DND-41 (cell line): ENCODE data around the gene CALN1.

Experiments
- ATAC-seq: fragments of 200-7000 bp; cut with Tn5 transposase; 3 replicates; pipeline ENCODE4 v1.9.1; 2021; ENCODE audit warnings: low read depth; ENCODE audit not compliant: insufficient read depth
- DNase-seq: peaks from one replicate; pipeline ENCODE4 v3.0.0-alpha.2; 2020
- H2AFZ ChIP-seq: 2 replicates; pipeline ENCODE4 v1.6.0; 2012; ENCODE audit warnings: low read depth, low read length
- H3K27ac ChIP-seq: 2 replicates; pipeline ENCODE4 v1.5.1; 2012; ENCODE audit warnings: low read length, inconsistent platforms
- H3K27me3 ChIP-seq: fragments of 200-600 bp; sonication (generic); 2 replicates; pipeline ENCODE4 v1.6.0; 2012; ENCODE audit warnings: low read length, mild to moderate bottlenecking, inconsistent platforms; ENCODE audit not compliant: insufficient read depth, poor library complexity
- H3K36me3 ChIP-seq: 2 replicates; pipeline ENCODE4 v1.5.1; 2012; ENCODE audit warnings: low read length, inconsistent platforms; ENCODE audit not compliant: insufficient read depth
- H3K4me1 ChIP-seq: 2 replicates; pipeline ENCODE4 v1.5.1; 2012; ENCODE audit warnings: mild to moderate bottlenecking, low read length; ENCODE audit not compliant: insufficient read depth
- H3K4me2 ChIP-seq: 2 replicates; pipeline ENCODE4 v1.6.0; 2012; ENCODE audit warnings: mild to moderate bottlenecking, moderate library complexity, low read length, inconsistent platforms; ENCODE audit not compliant: insufficient read depth
- H3K4me3 ChIP-seq, 2 experiments: fragments of 200-600 bp in 1 of 2; shearing (Covaris generic) in 1 of 2; 2 replicates each; pipeline ENCODE4 v1.5.1; 2012 to 2016; ENCODE audit warnings: inconsistent platforms in 2 of 2, low read length in 2 of 2, mild to moderate bottlenecking in 2 of 2, low read depth in 1 of 2, moderate library complexity in 1 of 2
- H3K79me2 ChIP-seq: 2 replicates; pipeline ENCODE4 v1.6.0; 2012; ENCODE audit warnings: low read length, inconsistent platforms; ENCODE audit not compliant: insufficient read depth
- H3K9ac ChIP-seq: 2 replicates; pipeline ENCODE4 v1.6.0; 2012; ENCODE audit warnings: low read depth, mild to moderate bottlenecking, inconsistent platforms, low read length, moderate library complexity
- H3K9me3 ChIP-seq: 2 replicates; pipeline ENCODE4 v1.5.1; 2012; ENCODE audit warnings: low read length, moderate library complexity, mild to moderate bottlenecking, inconsistent platforms; ENCODE audit not compliant: insufficient read depth, severe bottlenecking
- H4K20me1 ChIP-seq: 2 replicates; pipeline ENCODE4 v1.6.0; 2012; ENCODE audit warnings: low read length; ENCODE audit not compliant: insufficient read depth
- CTCF ChIP-seq: IDR thresholded peaks from 2 replicates; pipeline ENCODE4 v1.5.1; 2012; ENCODE audit warnings: borderline replicate concordance, low read length, moderate library complexity, mild to moderate bottlenecking; ENCODE audit not compliant: poor library complexity, severe bottlenecking; ENCODE audit errors: extremely low read depth
- EZH2 ChIP-seq: IDR thresholded peaks from 3 replicates; pipeline ENCODE4 v1.6.1; 2012; ENCODE audit warnings: borderline replicate concordance, low read depth, mild to moderate bottlenecking, moderate library complexity, low read length, inconsistent platforms; ENCODE audit not compliant: severe bottlenecking

CALN1 gene

GRCh38 chr7:72196176-72196575 lies 216.0 kb downstream of the CALN1 start:
- no peak overlapping the region for H3K27ac ChIP-seq

GRCh38 chr7:72190919-72191318 lies 221.2 kb downstream of the CALN1 start:
- Histone ChIP-seq H3K9me3 (no peaks in the 10 kb centered on the region), H3K27ac (no peak overlapping the region), H3K9ac (no peak overlapping the region), H2AFZ (peak overlapping the region; percentile 19; the same call in 1 of the 2 replicates), H3K79me2 (no peaks in the 10 kb centered on the region), H3K36me3 (no peaks in the 10 kb centered on the region), H3K27me3 (no peaks in the 10 kb centered on the region), H3K4me2 (no peak overlapping the region), H3K4me3 (no peak overlapping the region), H3K4me1 (no peaks in the 10 kb centered on the region), H4K20me1 (no peaks in the 10 kb centered on the region)
- TF ChIP-seq CTCF (no peak), EZH2 (no peak)
- ATAC-seq (no peak), DNase-seq (no peak)

More at GRCh38 chr7:72196176-72196575, 216.0 kb downstream of the CALN1 start:
- Histone ChIP-seq H2AFZ (no peak overlapping the region), H3K79me2 (no peaks in the 10 kb centered on the region), H3K9ac (no peak overlapping the region), H3K36me3 (no peaks in the 10 kb centered on the region), H3K27me3 (no peaks in the 10 kb centered on the region), H3K4me1 (no peaks in the 10 kb centered on the region), H3K9me3 (no peaks in the 10 kb centered on the region), H3K4me3 (no peak overlapping the region), H4K20me1 (no peaks in the 10 kb centered on the region), H3K4me2 (no peak overlapping the region)
- ATAC-seq (no peak), DNase-seq (no peak)
- no peak for TF ChIP-seq CTCF
- TF ChIP-seq EZH2 = no peak

GRCh38 chr7:72190146-72190545 lies 222.0 kb downstream of the CALN1 start:
- no peaks in the 10 kb centered on the region for H3K27me3 ChIP-seq
- no peaks in the 10 kb centered on the region for H3K36me3 ChIP-seq
- no peak overlapping the region for H3K9ac ChIP-seq
- H3K4me1 ChIP-seq = no peaks in the 10 kb centered on the region
- no peak overlapping the region for H3K4me3 ChIP-seq
- no peak for TF ChIP-seq EZH2
- TF ChIP-seq CTCF = no peak
- no peaks in the 10 kb centered on the region for H3K9me3 ChIP-seq
- no peaks in the 10 kb centered on the region for H4K20me1 ChIP-seq
- DNase-seq (no peak), ATAC-seq (no peak)
- no peaks in the 10 kb centered on the region for H3K79me2 ChIP-seq
- no peak overlapping the region for H3K27ac ChIP-seq
- H3K4me2 ChIP-seq = no peak overlapping the region
- H2AFZ ChIP-seq = peak overlapping the region; percentile 18; the same call in 1 of the 2 replicates

GRCh38 chr7:72187179-72187578 lies 225.0 kb downstream of the CALN1 start:
- H3K4me3 ChIP-seq = no peak overlapping the region
- no peak overlapping the region for H3K27ac ChIP-seq
- TF ChIP-seq EZH2 = no peak
- no peak for TF ChIP-seq CTCF
- no peaks in the 10 kb centered on the region for H3K79me2 ChIP-seq
- H3K36me3 ChIP-seq = no peaks in the 10 kb centered on the region
- H3K9ac ChIP-seq = no peak overlapping the region
- H3K4me1 ChIP-seq = no peaks in the 10 kb centered on the region
- H4K20me1 ChIP-seq = no peaks in the 10 kb centered on the region
- H3K4me2 ChIP-seq = no peak overlapping the region
- DNase-seq (no peak), ATAC-seq (no peak)
- H2AFZ ChIP-seq = no peak overlapping the region
- no peaks in the 10 kb centered on the region for H3K9me3 ChIP-seq
- no peaks in the 10 kb centered on the region for H3K27me3 ChIP-seq
